AG04450 (cell line): ENCODE data around the gene FKBP1A. TPM values are rescaled to one million over a fixed set of nuclear protein-coding genes. Genes with fewer than 3 reads are reported as not detected.
A peak's percentile ranks its signal among the peaks of the same experiment; 100 is the strongest.

Source experiments
- CTCF ChIA-PET: fragments of 300-600, 350-600 bp; formaldehyde crosslinking; extraction: SDS; loops from one replicate; lab custom pipeline; 2022; ENCODE audit warnings: antibody characterized with exemption, inconsistent platforms; lab: Charles Lee
- POLR2A ChIA-PET: fragments of 350-600 bp; formaldehyde crosslinking; extraction: SDS; loops from one replicate; lab custom pipeline; 2021; ENCODE audit warnings: antibody characterized with exemption, inconsistent platforms; lab: Yijun Ruan, JAX
- DNase-seq: peaks from one replicate; pipeline ENCODE4 v3.0.0-alpha.2; 2011; ENCODE audit warnings: low read depth, low spot score
- H3K27ac ChIP-seq: one replicate; pipeline ENCODE4 v1.5.1; 2012; ENCODE audit warnings: low read depth, low read length, control low read depth
- H3K27me3 ChIP-seq: one replicate; pipeline ENCODE4 v1.6.0; 2012; ENCODE audit warnings: low read length; ENCODE audit not compliant: control insufficient read depth, insufficient read depth
- H3K4me3 ChIP-seq: 2 replicates; pipeline ENCODE4 v1.5.1; 2011; ENCODE audit warnings: mild to moderate bottlenecking, low read depth, low read length, control low read depth
- H3K9me3 ChIP-seq: 2 replicates; pipeline ENCODE4 v1.5.1; 2012; ENCODE audit warnings: low read length; ENCODE audit not compliant: control insufficient read depth, insufficient read depth
- polyA plus RNA-seq: library from polyadenylated mRNA; depleted of rRNA; stranded (reverse); fragments of >200 nt; gene quantifications from 2 replicates; pipeline ENCODE4 v1.2.3, GENCODE V29; 2011
- TF ChIP-seq, protein P1 (sequence below): IDR thresholded peaks from 2 replicates; pipeline ENCODE4 v1.5.1; 2011; ENCODE audit warnings: low read depth, low read length, control low read depth, inconsistent platforms

The FKBP1A gene
- polyA plus RNA-seq, 1 experiment = 579 TPM

DNA sequence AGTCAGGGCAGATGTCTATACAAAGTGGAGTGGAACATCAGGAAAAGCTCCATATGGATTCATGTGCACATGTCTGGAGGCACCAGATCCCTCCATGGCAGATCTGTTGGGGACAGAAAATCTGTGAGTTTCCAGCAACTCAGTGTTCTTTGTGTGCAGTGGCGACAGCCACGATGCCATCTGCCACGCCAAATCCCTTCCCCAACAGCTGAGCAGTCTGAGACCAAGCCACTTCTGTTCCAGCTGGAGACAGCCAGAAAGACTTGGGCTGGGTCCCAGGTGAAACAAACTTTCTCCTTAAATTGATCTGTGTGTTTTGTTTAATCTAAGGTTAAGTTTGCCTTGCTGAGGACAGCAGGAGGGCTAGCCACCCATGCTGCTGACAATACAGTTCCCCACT, 22.9 kb downstream of the FKBP1A start:
- DNase-seq = no peak
- no peaks in the 10 kb centered on the region for H3K27me3 ChIP-seq
- H3K9me3 ChIP-seq = no peaks in the 10 kb centered on the region
- H3K27ac ChIP-seq = peak overlapping the region; percentile 31
- CTCF ChIA-PET = no interaction called here
- TF ChIP-seq, protein P1, sequence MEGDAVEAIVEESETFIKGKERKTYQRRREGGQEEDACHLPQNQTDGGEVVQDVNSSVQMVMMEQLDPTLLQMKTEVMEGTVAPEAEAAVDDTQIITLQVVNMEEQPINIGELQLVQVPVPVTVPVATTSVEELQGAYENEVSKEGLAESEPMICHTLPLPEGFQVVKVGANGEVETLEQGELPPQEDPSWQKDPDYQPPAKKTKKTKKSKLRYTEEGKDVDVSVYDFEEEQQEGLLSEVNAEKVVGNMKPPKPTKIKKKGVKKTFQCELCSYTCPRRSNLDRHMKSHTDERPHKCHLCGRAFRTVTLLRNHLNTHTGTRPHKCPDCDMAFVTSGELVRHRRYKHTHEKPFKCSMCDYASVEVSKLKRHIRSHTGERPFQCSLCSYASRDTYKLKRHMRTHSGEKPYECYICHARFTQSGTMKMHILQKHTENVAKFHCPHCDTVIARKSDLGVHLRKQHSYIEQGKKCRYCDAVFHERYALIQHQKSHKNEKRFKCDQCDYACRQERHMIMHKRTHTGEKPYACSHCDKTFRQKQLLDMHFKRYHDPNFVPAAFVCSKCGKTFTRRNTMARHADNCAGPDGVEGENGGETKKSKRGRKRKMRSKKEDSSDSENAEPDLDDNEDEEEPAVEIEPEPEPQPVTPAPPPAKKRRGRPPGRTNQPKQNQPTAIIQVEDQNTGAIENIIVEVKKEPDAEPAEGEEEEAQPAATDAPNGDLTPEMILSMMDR = no peak
- POLR2A ChIA-PET = no interaction called here
- no peak overlapping the region for H3K4me3 ChIP-seq

DNA sequence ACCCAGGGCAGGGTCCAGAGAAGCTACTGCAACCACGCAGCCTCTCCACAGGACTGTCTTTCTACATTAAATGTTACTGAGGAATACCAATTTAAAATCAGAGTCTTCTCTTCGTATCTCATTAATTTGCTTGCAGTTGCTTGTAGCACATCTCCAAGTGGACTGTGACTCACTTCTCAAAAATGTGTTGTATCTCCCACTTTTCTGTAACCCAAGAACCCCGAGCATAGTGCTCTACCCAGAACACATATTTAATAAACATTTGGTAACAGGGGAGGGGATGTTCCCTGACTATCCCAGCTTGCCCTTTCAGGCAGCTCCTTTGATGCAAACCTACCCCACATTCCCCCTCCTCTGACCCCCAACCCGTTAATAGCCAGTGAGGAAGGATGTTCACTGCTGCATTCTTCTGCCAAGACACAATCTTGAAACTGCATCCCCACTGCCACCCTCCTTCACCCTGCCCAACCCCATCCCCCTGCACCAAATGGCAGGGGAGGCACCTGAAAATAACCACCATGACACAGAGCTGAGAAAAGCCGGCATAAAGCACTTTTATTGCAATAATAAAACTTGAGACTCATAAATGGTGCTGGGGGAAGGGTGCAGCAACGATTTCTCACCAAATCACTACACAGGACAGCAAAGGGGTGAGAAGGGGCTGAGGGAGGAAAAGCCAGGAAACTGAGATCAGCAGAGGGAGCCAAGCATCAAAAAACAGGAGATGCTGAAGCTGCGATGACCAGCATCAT, 24.2 kb downstream of the FKBP1A start:
- TF ChIP-seq, protein P1 = no peak
- no peak for DNase-seq
- no peak overlapping the region for H3K27ac ChIP-seq
- ChIA-PET POLR2A (interaction anchor here (1.4 kb wide), 1 partner anchor 23 kb away, joined by 4 read pairs; no protein-coding TSS in a partner anchor), CTCF (interaction anchor here (0.9 to 1.2 kb wide), 2 partner anchors 9 to 25 kb away, joined by 3 to 6 read pairs; no protein-coding TSS in a partner anchor)
- no peak overlapping the region for H3K4me3 ChIP-seq
- no peaks in the 10 kb centered on the region for H3K9me3 ChIP-seq
- no peaks in the 10 kb centered on the region for H3K27me3 ChIP-seq

DNA sequence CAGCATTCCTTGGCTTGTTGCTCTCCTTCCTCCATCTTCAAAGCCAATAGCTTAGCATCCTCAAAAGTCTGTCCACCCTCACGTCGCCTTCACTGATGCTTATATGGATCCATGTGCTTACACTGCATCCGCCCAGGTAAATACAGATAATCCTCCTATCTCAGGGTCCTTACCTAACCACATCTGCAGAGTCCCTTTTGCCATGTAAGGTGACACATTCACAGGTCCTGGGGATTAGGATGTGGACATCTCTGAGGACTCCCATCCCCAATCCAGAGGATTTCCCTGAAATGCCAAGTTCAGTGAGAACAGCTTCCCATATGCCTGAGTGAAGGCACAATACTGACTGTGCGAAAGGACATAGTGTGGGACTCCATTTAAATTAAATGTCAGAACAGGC, 25.4 kb downstream of the FKBP1A start:
- H3K27me3 ChIP-seq = no peaks in the 10 kb centered on the region
- CTCF ChIA-PET = no interaction called here
- no peak for DNase-seq
- no peak overlapping the region for H3K27ac ChIP-seq
- no peak overlapping the region for H3K4me3 ChIP-seq
- POLR2A ChIA-PET = no interaction called here
- TF ChIP-seq, protein P1 = no peak
- H3K9me3 ChIP-seq = no peaks in the 10 kb centered on the region

DNA sequence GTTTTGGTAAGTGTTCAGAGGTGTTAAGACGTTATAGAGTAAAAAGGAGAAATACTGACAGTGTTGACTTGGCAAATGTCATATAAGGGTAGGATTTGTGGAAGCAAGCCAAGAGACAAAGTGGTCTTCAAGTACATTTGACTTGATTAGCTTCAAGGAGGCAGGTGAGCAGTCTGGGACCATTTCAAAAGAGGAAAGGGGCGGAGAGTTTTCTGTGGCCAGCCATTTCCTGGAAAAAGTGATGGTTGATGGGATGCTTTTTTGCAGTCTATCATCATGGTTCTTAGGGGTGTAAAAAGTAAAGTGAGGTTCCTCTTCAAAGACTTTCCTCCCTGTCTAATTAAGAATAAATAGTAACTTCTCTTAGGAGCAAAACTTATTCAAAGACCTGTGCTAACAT, 28.7 kb downstream of the FKBP1A start:
- POLR2A ChIA-PET = interaction anchor here (0.7 kb wide), 1 partner anchor 39 kb away, joined by 3 read pairs; no protein-coding TSS in a partner anchor

DNA sequence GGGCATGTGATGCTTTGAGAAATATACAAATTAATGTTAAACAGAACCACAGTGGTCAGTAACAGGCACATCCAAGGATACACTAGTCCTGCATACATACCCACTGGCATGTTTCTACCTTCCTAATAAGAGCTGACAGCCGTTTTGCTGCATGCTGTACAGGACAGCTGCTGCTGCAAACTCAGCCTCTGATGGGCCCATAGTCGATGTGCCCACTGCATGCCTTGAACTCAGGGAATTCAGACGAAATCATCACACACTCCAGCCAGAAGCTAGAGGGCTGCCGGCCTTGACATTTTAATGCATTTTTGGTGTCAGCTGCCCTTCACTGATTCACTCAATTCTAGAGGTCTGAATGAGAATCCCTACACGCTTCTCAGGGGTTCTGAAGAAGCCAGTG, 29.3 kb downstream of the FKBP1A start:
- Histone ChIP-seq H3K9me3 (no peaks in the 10 kb centered on the region), H3K27ac (no peak overlapping the region), H3K27me3 (no peaks in the 10 kb centered on the region), H3K4me3 (no peak overlapping the region)
- ChIA-PET POLR2A (interaction anchor here (0.7 kb wide), 1 partner anchor 38 kb away, joined by 3 read pairs; no protein-coding TSS in a partner anchor), CTCF (no interaction called here)
- no peak for DNase-seq
- TF ChIP-seq, protein P1 = no peak

More for the DNA sequence above, 28.7 kb downstream of the FKBP1A start:
- no peaks in the 10 kb centered on the region for H3K27me3 ChIP-seq
- H3K4me3 ChIP-seq = no peak overlapping the region
- DNase-seq = no peak
- CTCF ChIA-PET = no interaction called here
- TF ChIP-seq, protein P1 = no peak
- no peaks in the 10 kb centered on the region for H3K9me3 ChIP-seq
- H3K27ac ChIP-seq = no peak overlapping the region
